HEK293 (cell line): Measurements from ENCODE around the gene MGAM2.

ENCODE experiments used
- CTCF ChIA-PET: fragments of 350-600 bp; formaldehyde crosslinking; extraction: SDS; loops from one replicate; lab custom pipeline; 2021; ENCODE audit warnings: antibody characterized with exemption; lab: Yijun Ruan, JAX
- POLR2A ChIA-PET: fragments of 300-600 bp; formaldehyde crosslinking; extraction: SDS; loops from one replicate; lab custom pipeline; 2020; ENCODE audit warnings: antibody characterized with exemption, inconsistent platforms; lab: Yijun Ruan, JAX
- H3K27ac ChIP-seq: fragments of 200-500 bp; sonication (Bioruptor generic); 2 replicates; pipeline ENCODE4 v1.5.1; 2014; ENCODE audit warnings: low read depth, low read length, control low read depth, inconsistent platforms; ENCODE audit errors: extremely low read depth
- H3K36me3 ChIP-seq, 2 experiments: fragments of 200-500 bp in 1 of 2; sonication (Bioruptor generic) in 1 of 2; 1 replicate in 1 of 2; 2 replicates in 1 of 2; pipeline ENCODE4 v1.5.1; 2014 to 2017; ENCODE audit warnings: inconsistent platforms in 2 of 2, low read length in 2 of 2; ENCODE audit not compliant: control insufficient read depth in 2 of 2, insufficient read depth in 1 of 2
- H3K4me1 ChIP-seq: fragments of 200-500 bp; sonication (Bioruptor generic); 2 replicates; pipeline ENCODE4 v1.5.1; 2014; ENCODE audit warnings: mild to moderate bottlenecking, low read length, inconsistent platforms; ENCODE audit not compliant: control insufficient read depth, insufficient read depth
- H3K4me3 ChIP-seq: 2 replicates; pipeline ENCODE4 v1.5.1; 2011; ENCODE audit warnings: low read depth, mild to moderate bottlenecking, control low read depth, low read length, moderate library complexity
- H3K9me3 ChIP-seq: fragments of 200-500 bp; sonication (Bioruptor generic); 2 replicates; pipeline ENCODE4 v1.5.1; 2014; ENCODE audit warnings: low read depth, low read length, inconsistent platforms; ENCODE audit not compliant: control insufficient read depth, insufficient read depth
- GFI1B ChIP-seq: fragments of 450-650 bp; formaldehyde crosslinking; IDR thresholded peaks from 2 replicates; pipeline ENCODE4 v1.5.1; 2016; ENCODE audit warnings: missing biosample characterization, missing genetic modification characterization
- MEIS1 ChIP-seq: sonication (generic); formaldehyde crosslinking; IDR thresholded peaks from 2 replicates; pipeline ENCODE4 v1.8.1; 2022; ENCODE audit warnings: missing genetic modification reagents, mild to moderate bottlenecking, borderline replicate concordance
- PRDM1 ChIP-seq: fragments of 450-650 bp; formaldehyde crosslinking; IDR thresholded peaks from 2 replicates; pipeline ENCODE4; 2016; ENCODE audit warnings: missing biosample characterization, missing genetic modification characterization
- SCRT1 ChIP-seq: fragments of 450-650 bp; formaldehyde crosslinking; IDR thresholded peaks from 2 replicates; pipeline ENCODE4 v1.5.1; 2016; ENCODE audit warnings: missing biosample characterization, missing genetic modification characterization, borderline replicate concordance
- TCF7L2 ChIP-seq: IDR thresholded peaks from 2 replicates; pipeline ENCODE4 v1.6.1; 2011; ENCODE audit warnings: low read depth, mild to moderate bottlenecking, inconsistent platforms, low read length, moderate library complexity, borderline replicate concordance
- ZBTB21 ChIP-seq: fragments of 450-650 bp; formaldehyde crosslinking; IDR thresholded peaks from 2 replicates; pipeline ENCODE4 v1.5.1; 2017; ENCODE audit warnings: missing biosample characterization, missing genetic modification characterization
- ZBTB48 ChIP-seq: fragments of 450-650 bp; formaldehyde crosslinking; IDR thresholded peaks from 2 replicates; pipeline ENCODE4 v1.5.1; 2016; ENCODE audit warnings: missing biosample characterization, missing genetic modification characterization
- ZNF155 ChIP-seq: fragments of 450-650 bp; formaldehyde crosslinking; IDR thresholded peaks from 2 replicates; pipeline ENCODE4 v1.5.1; 2016; ENCODE audit warnings: missing biosample characterization, missing genetic modification characterization
- ZNF184 ChIP-seq: fragments of 450-650 bp; IDR thresholded peaks from 2 replicates; pipeline ENCODE4 v1.5.1; 2018; ENCODE audit warnings: missing biosample characterization, mild to moderate bottlenecking, missing genetic modification characterization
- ZNF248 ChIP-seq: fragments of 450-650 bp; formaldehyde crosslinking; IDR thresholded peaks from 2 replicates; pipeline ENCODE4 v1.5.1; 2017; ENCODE audit warnings: missing biosample characterization, missing genetic modification characterization
- ZNF280D ChIP-seq: fragments of 450-650 bp; formaldehyde crosslinking; IDR thresholded peaks from 2 replicates; pipeline ENCODE4 v1.5.1; 2016; ENCODE audit warnings: missing biosample characterization, missing genetic modification characterization
- ZNF501 ChIP-seq: fragments of 450-650 bp; formaldehyde crosslinking; IDR thresholded peaks from 2 replicates; pipeline ENCODE4 v1.5.1; 2016; ENCODE audit warnings: missing biosample characterization, missing genetic modification characterization
- ZNF521 ChIP-seq: fragments of 450-650 bp; formaldehyde crosslinking; IDR thresholded peaks from 2 replicates; pipeline ENCODE4 v1.5.1; 2017; ENCODE audit warnings: missing biosample characterization, mild to moderate bottlenecking, missing genetic modification characterization
- ZNF610 ChIP-seq: fragments of 450-650 bp; formaldehyde crosslinking; IDR thresholded peaks from 2 replicates; pipeline ENCODE4 v1.5.1; 2016; ENCODE audit warnings: missing biosample characterization, missing genetic modification characterization, borderline replicate concordance
- ZNF692 ChIP-seq: fragments of 450-650 bp; formaldehyde crosslinking; IDR thresholded peaks from 2 replicates; pipeline ENCODE4 v1.5.1; 2016; ENCODE audit warnings: missing biosample characterization, missing genetic modification characterization
- ZNF785 ChIP-seq: fragments of 450-650 bp; formaldehyde crosslinking; IDR thresholded peaks from 2 replicates; pipeline ENCODE4 v1.5.1; 2016; ENCODE audit warnings: missing biosample characterization, missing genetic modification characterization
- ZNF843 ChIP-seq: fragments of 450-650 bp; formaldehyde crosslinking; IDR thresholded peaks from 2 replicates; pipeline ENCODE4 v1.5.1; 2016; ENCODE audit warnings: missing biosample characterization, missing genetic modification characterization
- ZXDB ChIP-seq: fragments of 450-650 bp; formaldehyde crosslinking; IDR thresholded peaks from 2 replicates; pipeline ENCODE4 v1.5.1; 2016; ENCODE audit warnings: missing biosample characterization, missing genetic modification characterization
- TF ChIP-seq, protein P1 (sequence below): fragments of 450-650 bp; formaldehyde crosslinking; IDR thresholded peaks from 2 replicates; pipeline ENCODE4 v1.5.1; 2017; ENCODE audit warnings: missing biosample characterization, mild to moderate bottlenecking, missing genetic modification characterization, moderate library complexity
- TF ChIP-seq, protein P2 (sequence below): fragments of 450-650 bp; formaldehyde crosslinking; IDR thresholded peaks from 2 replicates; pipeline ENCODE4 v1.5.1; 2017; ENCODE audit warnings: missing biosample characterization, missing genetic modification characterization
- TF ChIP-seq, protein P3 (sequence below): fragments of 450-650 bp; formaldehyde crosslinking; IDR thresholded peaks from 2 replicates; pipeline ENCODE4 v1.5.1; 2016; ENCODE audit warnings: missing biosample characterization, missing genetic modification characterization, low read depth

The MGAM2 gene

GRCh38 chr7:142139597-142140400 is 28.3 kb downstream of the MGAM2 start:
- H3K27ac ChIP-seq, result no peak overlapping the region
- CTCF ChIA-PET, result interaction anchor here (1.2 kb wide), 1 partner anchor 165 kb away, joined by 3 read pairs; no protein-coding TSS in a partner anchor
- POLR2A ChIA-PET, result no interaction called here
- H3K9me3 ChIP-seq, result no peaks in the 10 kb centered on the region
- H3K36me3 ChIP-seq, result no peaks in the 10 kb centered on the region
- no peak overlapping the region for H3K4me3 ChIP-seq
- TF ChIP-seq, protein P1, sequence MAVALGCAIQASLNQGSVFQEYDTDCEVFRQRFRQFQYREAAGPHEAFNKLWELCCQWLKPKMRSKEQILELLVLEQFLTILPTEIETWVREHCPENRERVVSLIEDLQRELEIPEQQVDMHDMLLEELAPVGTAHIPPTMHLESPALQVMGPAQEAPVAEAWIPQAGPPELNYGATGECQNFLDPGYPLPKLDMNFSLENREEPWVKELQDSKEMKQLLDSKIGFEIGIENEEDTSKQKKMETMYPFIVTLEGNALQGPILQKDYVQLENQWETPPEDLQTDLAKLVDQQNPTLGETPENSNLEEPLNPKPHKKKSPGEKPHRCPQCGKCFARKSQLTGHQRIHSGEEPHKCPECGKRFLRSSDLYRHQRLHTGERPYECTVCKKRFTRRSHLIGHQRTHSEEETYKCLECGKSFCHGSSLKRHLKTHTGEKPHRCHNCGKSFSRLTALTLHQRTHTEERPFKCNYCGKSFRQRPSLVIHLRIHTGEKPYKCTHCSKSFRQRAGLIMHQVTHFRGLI, result no peak
- TF ChIP-seq ZNF610, result no peak
- no peak for TF ChIP-seq ZNF785 (tag by site-specific recombination)
- no peak for TF ChIP-seq ZNF521 (tag by site-specific recombination)
- TF ChIP-seq ZNF501, result no peak
- TF ChIP-seq ZBTB21 (tag by site-specific recombination), result no peak
- no peak for TF ChIP-seq PRDM1 (tag by site-specific recombination)
- no peak for TF ChIP-seq ZNF248 (tag by site-specific recombination)
- no peak for TF ChIP-seq ZNF843 (tag by site-specific recombination)
- H3K4me1 ChIP-seq, result no peaks in the 10 kb centered on the region

GRCh38 chr7:142140401-142140959 is 29.0 kb downstream of the MGAM2 start:
- TF ChIP-seq ZNF155, result no peak
- H3K27ac ChIP-seq, result no peak overlapping the region
- no peaks in the 10 kb centered on the region for H3K36me3 ChIP-seq
- ChIA-PET POLR2A (no interaction called here), CTCF (no interaction called here)
- no peaks in the 10 kb centered on the region for H3K9me3 ChIP-seq
- H3K4me3 ChIP-seq, result no peak overlapping the region
- no peaks in the 10 kb centered on the region for H3K4me1 ChIP-seq

DNA sequence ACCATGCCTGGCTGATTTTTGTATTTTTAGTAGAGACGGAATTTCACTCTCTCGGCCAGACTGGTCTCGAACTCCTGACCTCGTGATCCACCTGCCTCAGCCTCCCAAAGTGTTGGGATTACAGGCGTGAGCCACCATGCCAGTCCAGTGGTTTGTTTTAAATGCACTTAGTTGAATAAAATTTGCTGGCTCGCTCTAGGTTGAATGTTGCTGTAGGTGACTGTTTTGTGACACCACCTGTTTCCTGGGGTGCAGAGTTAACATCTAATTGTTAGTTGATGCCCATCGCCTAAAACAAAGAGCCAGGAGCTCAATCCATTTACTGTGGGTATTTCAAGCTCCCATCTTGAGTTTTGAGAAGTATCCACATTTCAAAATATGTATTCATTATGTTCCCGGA is 31.2 kb downstream of the MGAM2 start:
- TF ChIP-seq, protein P2, sequence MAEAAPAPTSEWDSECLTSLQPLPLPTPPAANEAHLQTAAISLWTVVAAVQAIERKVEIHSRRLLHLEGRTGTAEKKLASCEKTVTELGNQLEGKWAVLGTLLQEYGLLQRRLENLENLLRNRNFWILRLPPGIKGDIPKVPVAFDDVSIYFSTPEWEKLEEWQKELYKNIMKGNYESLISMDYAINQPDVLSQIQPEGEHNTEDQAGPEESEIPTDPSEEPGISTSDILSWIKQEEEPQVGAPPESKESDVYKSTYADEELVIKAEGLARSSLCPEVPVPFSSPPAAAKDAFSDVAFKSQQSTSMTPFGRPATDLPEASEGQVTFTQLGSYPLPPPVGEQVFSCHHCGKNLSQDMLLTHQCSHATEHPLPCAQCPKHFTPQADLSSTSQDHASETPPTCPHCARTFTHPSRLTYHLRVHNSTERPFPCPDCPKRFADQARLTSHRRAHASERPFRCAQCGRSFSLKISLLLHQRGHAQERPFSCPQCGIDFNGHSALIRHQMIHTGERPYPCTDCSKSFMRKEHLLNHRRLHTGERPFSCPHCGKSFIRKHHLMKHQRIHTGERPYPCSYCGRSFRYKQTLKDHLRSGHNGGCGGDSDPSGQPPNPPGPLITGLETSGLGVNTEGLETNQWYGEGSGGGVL (tag by site-specific recombination), result no peak
- TF ChIP-seq MEIS1 (CRISPR knock-in tag) (no peak), ZBTB48 (tag by site-specific recombination) (no peak), TCF7L2 (no peak), SCRT1 (tag by site-specific recombination) (no peak), ZNF280D (tag by site-specific recombination) (no peak), GFI1B (no peak), ZXDB (no peak), ZNF692 (tag by site-specific recombination) (no peak), ZNF184 (tag by site-specific recombination) (no peak), PRDM1 (tag by site-specific recombination) (no peak)
- TF ChIP-seq, protein P3, sequence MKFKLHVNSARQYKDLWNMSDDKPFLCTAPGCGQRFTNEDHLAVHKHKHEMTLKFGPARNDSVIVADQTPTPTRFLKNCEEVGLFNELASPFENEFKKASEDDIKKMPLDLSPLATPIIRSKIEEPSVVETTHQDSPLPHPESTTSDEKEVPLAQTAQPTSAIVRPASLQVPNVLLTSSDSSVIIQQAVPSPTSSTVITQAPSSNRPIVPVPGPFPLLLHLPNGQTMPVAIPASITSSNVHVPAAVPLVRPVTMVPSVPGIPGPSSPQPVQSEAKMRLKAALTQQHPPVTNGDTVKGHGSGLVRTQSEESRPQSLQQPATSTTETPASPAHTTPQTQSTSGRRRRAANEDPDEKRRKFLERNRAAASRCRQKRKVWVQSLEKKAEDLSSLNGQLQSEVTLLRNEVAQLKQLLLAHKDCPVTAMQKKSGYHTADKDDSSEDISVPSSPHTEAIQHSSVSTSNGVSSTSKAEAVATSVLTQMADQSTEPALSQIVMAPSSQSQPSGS (tag by site-specific recombination), result no peak
- TF ChIP-seq, all 188 proteins: peak for 0
- ChIA-PET CTCF (interaction anchor here (1.5 kb wide), 1 partner anchor 167 kb away, joined by 5 read pairs; no protein-coding TSS in a partner anchor), POLR2A (no interaction called here)
- H3K9me3 ChIP-seq, result no peaks in the 10 kb centered on the region
- no peak overlapping the region for H3K4me3 ChIP-seq
- no peaks in the 10 kb centered on the region for H3K4me1 ChIP-seq
- no peak overlapping the region for H3K27ac ChIP-seq
- no peaks in the 10 kb centered on the region for H3K36me3 ChIP-seq
